Measurements from ENCODE around the gene GPR17.

Gene GPR17

DNA sequence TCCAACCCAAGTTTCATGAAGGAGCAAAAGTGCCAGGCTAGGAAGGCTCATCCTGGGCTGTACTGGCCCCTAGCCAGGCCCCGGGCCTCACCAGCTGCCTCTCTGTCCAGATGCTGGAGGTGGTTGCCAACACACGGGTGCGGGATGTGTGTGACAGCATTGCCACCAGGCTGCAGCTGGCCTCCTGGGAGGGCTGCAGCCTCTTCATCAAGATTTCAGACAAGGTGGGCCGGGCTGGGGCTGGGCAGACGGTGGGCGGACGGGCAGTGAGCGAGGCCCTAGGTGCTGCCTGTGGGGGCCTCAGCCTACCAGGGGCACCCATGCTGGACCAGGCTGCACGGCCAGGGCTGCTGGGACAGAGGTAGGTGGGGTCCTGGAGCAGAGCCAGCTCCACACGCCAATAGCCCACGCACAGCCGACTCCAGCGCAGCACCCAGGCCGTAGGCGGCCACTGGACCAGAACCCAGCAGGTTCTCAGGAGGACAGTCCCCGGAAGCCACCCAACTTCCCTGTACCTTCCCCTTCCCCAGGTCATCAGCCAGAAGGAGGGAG is 11.8 kb upstream of the GPR17 start:
- TF ChIP-seq, protein P1, sequence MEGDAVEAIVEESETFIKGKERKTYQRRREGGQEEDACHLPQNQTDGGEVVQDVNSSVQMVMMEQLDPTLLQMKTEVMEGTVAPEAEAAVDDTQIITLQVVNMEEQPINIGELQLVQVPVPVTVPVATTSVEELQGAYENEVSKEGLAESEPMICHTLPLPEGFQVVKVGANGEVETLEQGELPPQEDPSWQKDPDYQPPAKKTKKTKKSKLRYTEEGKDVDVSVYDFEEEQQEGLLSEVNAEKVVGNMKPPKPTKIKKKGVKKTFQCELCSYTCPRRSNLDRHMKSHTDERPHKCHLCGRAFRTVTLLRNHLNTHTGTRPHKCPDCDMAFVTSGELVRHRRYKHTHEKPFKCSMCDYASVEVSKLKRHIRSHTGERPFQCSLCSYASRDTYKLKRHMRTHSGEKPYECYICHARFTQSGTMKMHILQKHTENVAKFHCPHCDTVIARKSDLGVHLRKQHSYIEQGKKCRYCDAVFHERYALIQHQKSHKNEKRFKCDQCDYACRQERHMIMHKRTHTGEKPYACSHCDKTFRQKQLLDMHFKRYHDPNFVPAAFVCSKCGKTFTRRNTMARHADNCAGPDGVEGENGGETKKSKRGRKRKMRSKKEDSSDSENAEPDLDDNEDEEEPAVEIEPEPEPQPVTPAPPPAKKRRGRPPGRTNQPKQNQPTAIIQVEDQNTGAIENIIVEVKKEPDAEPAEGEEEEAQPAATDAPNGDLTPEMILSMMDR (IDR thresholded peaks at IDR 0.05; ENCODE audit: insufficient read depth, low read length, missing control alignments), result no peak
- no peak for DNase-seq (ENCODE audit: low read depth, low spot score)
- ChIA-PET CTCF (no interaction called here), POLR2A (interaction anchor here (0.7 kb wide), 1 partner anchor 11 kb away, joined by 3 read pairs; no protein-coding TSS in a partner anchor)
- no peak overlapping the region for H3K4me3 ChIP-seq (ENCODE audit: low read depth, low read length)

DNA sequence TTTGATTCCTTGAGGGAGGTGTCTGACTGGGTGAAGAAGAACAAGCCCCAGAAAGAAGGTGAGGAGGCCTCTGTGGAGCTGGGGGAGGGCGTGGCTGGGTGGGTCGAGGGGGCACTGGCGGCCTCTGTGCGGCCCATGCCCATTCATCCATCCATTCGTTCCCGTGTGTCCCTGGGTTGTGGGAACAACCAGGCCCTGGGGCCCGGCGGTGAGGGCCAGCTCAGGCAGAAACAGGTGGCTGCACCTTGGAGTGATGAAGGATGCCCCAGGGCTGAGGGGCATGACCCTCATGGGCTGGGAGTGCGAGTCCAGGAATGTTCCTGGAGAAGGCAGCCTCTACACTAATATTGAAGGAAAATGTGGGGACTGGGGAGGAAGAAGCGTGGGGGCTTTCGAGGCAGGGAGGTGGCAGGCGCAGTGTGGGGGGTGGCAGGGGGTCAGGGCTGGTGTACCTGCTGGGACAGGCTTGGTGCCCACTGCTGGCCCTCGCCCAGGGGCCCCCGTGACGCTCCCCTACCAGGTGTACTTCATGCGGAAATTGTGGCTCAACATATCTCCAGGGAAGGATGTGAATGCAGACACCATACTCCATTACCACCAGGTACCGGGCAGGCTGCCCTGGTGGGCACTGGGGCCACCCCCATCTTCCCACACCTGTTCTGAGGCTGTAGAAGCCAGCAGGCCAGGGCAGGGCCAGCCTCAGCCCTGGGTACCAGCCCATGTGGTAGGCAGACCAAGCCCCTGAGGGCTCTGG is 11.2 kb upstream of the GPR17 start:
- ChIA-PET POLR2A (interaction anchor here (0.7 kb wide), 1 partner anchor 10 kb away, joined by 3 read pairs; no protein-coding TSS in a partner anchor), CTCF (no interaction called here)
- no peak for DNase-seq (ENCODE audit: low read depth, low spot score)
- TF ChIP-seq, protein P1 (IDR thresholded peaks at IDR 0.05; ENCODE audit: insufficient read depth, low read length, missing control alignments), result no peak
- H3K4me3 ChIP-seq (ENCODE audit: low read depth, low read length), result no peak overlapping the region

DNA sequence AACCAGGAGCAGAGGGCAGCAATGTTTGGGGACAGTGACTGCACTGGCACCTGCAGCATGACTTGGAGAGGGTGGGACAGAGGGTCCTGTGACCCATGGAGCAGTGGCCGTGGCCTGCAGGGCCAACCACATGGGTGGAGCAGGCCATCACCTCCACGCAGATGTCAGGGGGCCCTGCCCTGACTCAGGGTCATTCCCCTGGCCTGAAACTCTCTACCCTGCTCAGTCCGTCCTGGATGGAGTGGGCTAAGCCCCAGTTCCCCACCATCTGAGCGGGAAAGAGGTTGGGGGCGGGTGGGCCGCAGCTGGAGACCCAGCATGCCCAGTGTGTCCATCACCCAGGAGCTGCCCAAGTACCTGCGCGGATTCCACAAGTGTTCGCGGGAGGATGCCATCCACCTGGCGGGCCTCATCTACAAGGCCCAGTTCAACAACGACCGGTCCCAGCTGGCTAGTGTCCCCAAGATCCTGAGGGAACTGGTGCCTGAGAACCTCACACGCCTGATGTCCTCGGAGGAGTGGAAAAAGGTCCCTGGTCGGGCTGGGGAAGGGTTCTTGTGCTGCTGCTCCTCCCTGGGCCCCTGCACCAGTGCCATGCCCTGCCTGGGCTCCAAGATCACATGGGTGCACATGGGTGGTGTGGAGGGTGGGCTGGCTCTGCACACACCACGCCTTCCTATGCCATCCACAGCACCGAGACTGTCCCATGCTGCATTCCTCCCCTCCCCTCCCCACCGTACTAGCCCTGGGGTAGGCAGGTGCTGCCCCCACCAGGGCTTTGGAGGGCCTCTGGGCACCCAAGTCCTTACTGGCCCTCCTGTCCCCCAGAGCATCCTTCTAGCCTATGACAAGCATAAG is 10.3 kb upstream of the GPR17 start:
- TF ChIP-seq, protein P1 (IDR thresholded peaks at IDR 0.05; ENCODE audit: insufficient read depth, low read length, missing control alignments), result no peak
- no peak overlapping the region for H3K4me3 ChIP-seq (ENCODE audit: low read depth, low read length)
- CTCF ChIA-PET, result interaction anchor here (1.2 kb wide), 1 partner anchor 44 kb away, joined by 4 read pairs; no protein-coding TSS in a partner anchor
- POLR2A ChIA-PET, result no interaction called here
- no peak for DNase-seq (ENCODE audit: low read depth, low spot score)

DNA sequence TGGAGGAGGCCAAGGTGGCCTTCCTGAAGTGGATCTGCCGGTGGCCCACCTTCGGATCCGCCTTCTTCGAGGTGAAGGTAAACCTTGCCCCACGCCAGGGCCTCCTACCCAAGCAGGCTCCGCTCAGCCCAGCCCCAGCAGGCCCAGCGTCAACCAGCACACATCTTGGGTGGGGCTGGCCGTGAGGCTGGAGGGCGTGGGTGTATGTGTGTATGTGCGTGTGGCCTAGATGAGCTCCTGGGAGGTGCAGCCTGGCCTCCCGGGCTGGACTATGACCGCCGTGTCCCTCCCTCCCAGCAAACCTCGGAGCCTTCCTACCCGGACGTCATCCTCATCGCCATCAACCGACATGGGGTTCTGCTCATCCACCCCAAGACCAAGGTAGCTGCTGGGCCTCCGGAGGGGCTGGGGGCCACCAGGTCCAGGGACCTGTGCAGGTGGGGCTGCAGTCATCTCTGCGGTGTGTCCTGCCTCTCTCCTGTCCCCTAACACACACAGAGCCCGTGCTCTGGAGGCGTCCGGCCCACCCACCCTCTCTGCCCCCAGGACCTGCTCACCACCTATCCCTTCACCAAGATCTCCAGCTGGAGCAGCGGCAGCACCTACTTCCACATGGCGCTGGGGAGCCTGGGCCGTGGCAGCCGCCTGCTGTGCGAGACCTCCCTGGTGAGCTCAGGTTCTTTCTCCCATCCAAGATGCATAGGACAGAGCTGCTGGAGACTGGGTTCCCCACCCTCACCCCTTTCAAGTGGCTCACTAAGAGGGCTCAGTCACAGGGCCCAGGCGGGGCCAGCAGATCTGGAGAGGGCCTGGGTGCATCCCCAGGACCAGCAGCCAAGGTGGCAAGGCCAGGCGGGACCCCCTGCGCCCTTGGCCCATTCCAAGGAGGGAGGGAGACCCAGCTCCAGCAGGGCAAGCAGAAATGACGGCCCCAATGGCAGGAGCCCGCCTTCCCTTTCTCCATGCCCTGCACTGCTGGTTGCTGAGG is 9.4 kb upstream of the GPR17 start:
- no peak overlapping the region for H3K4me3 ChIP-seq (ENCODE audit: low read depth, low read length)
- TF ChIP-seq, protein P1 (IDR thresholded peaks at IDR 0.05; ENCODE audit: insufficient read depth, low read length, missing control alignments), result no peak
- ChIA-PET POLR2A (no interaction called here), CTCF (interaction anchor here (0.8 to 6.2 kb wide), 3 partner anchors 10 to 45 kb away, joined by 4 to 44 read pairs (median 4); no protein-coding TSS in a partner anchor)
- no peak for DNase-seq (ENCODE audit: low read depth, low spot score)

DNA sequence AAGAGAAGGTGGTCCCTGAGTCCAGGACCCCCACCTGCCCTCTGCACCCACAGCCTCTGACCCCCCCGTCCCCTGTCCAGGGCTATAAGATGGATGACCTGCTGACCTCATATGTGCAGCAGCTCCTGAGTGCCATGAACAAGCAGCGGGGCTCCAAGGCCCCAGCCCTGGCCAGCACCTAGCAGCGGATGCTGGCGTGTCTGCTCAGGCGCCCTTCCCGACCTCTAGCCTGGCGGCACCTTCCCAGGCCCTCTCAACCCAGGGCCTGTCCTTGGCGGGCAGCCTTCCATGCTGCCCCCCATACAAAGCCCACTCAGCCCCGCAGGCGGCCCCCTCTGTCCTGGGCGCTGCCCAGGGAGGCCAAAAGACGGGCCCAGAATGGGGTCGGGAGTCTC is 8.7 kb upstream of the GPR17 start:
- TF ChIP-seq, protein P1 (IDR thresholded peaks at IDR 0.05; ENCODE audit: insufficient read depth, low read length, missing control alignments), result no peak
- no peak for DNase-seq (ENCODE audit: low read depth, low spot score)
- ChIA-PET CTCF (interaction anchor here (0.8 to 6.2 kb wide), 5 partner anchors 8 to 46 kb away, joined by 4 to 44 read pairs (median 14); no protein-coding TSS in a partner anchor), POLR2A (interaction anchor here (0.7 to 0.9 kb wide), 2 partner anchors 21 to 39 kb away, joined by 3 to 4 read pairs; no protein-coding TSS in a partner anchor)
- H3K4me3 ChIP-seq (ENCODE audit: low read depth, low read length), result no peak overlapping the region

Measured in AG04449 (cell line).